Activated T-helper 1 cell treated with anti-CD3 and anti-CD28 coated beads, Interleukin-12 subunit alpha, Interleukin-12 subunit beta, Interleukin-2, Interleukin-4 antibody, amounts not matched to agents 30 ng/mL and 10 ng/mL and 1 ng/mL, durations not matched to agents 14 hours and 24 hours and 36 hours (primary cell): Measurements from ENCODE around the gene GLT1D1. TPM values are rescaled to one million over a fixed set of nuclear protein-coding genes. Genes with fewer than 3 reads are reported as not detected.

Source experiments
- DNase-seq: peaks from one replicate; pipeline ENCODE4 v3.0.0; 2021; ENCODE audit warnings: low spot score
- H3K27ac Mint-ChIP-seq: one replicate; pipeline ENCODE4 v1.8.0; 2021; ENCODE audit warnings: mild to moderate bottlenecking, mixed read lengths
- H3K27me3 Mint-ChIP-seq: one replicate; pipeline ENCODE4 v1.8.0; 2022; ENCODE audit warnings: mild to moderate bottlenecking, moderate library complexity, mixed read lengths; ENCODE audit not compliant: insufficient read depth
- H3K36me3 Mint-ChIP-seq: one replicate; pipeline ENCODE4 v1.8.0; 2021; ENCODE audit warnings: low read depth, mixed read lengths
- H3K4me1 Mint-ChIP-seq: one replicate; pipeline ENCODE4 v1.8.0; 2021; ENCODE audit warnings: low read depth, mixed read lengths
- H3K4me3 Mint-ChIP-seq: one replicate; pipeline ENCODE4 v1.8.0; 2021; ENCODE audit warnings: mild to moderate bottlenecking, moderate library complexity, mixed read lengths
- H3K9me3 Mint-ChIP-seq: one replicate; pipeline ENCODE4 v1.8.0; 2021; ENCODE audit warnings: mixed read lengths
- intact Hi-C: fragments of 100-400 bp; cut with micrococcal nuclease; formaldehyde crosslinking; loops from one replicate; pipeline ENCODE4 v1.15.1; 2024
- total RNA-seq: library from RNA; stranded (reverse); gene quantifications from 2 replicates; pipeline ENCODE4 v1.2.3, GENCODE V29; 2022

The GLT1D1 gene
- total RNA-seq, 1 donor from 2014 or later, result 2.0 TPM

GRCh38 chr12:128947209-128947608 is 93.9 kb downstream of the GLT1D1 start:
- intact Hi-C loops, result no loop called here
- Mint-ChIP-seq H3K27ac (no peak overlapping the region), H3K36me3 (no peaks in the 10 kb centered on the region), H3K4me3 (no peak overlapping the region), H3K4me1 (peaks cover 4% of the 10 kb centered on the region), H3K27me3 (peaks cover 2% of the 10 kb centered on the region), H3K9me3 (no peaks in the 10 kb centered on the region)
- no peak for DNase-seq

GRCh38 chr12:128949086-128949485 is 95.8 kb downstream of the GLT1D1 start:
- no peak overlapping the region for H3K4me3 Mint-ChIP-seq
- peaks cover 4% of the 10 kb centered on the region for H3K4me1 Mint-ChIP-seq
- no peak for DNase-seq
- H3K36me3 Mint-ChIP-seq, result no peaks in the 10 kb centered on the region
- no peaks in the 10 kb centered on the region for H3K9me3 Mint-ChIP-seq
- H3K27me3 Mint-ChIP-seq, result peaks cover 2% of the 10 kb centered on the region
- no peak overlapping the region for H3K27ac Mint-ChIP-seq
- intact Hi-C loops, result no loop called here

DNA sequence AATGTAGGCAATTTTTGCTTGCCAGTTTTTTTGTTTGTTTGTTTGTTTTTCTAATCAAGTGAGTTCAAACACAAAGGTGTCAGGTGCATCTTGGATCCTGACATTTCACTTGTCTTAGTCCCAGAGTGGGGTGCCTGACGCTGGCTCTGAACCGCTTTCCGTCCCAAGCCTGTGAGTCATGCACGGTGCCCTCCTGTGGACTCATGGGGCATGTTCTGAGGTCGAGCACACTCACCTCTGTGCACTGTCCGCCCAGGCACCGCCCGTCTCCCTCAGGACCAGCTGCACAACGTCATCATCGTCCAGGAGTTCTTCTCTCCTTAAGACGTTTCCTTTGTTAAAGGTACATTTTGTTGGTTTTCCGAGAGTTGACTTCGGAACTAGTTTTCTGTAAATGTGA is 98.2 kb downstream of the GLT1D1 start:
- Mint-ChIP-seq H3K4me1 (peaks cover 4% of the 10 kb centered on the region), H3K27me3 (peaks cover 3% of the 10 kb centered on the region), H3K4me3 (no peak overlapping the region), H3K9me3 (no peaks in the 10 kb centered on the region), H3K36me3 (no peaks in the 10 kb centered on the region), H3K27ac (no peak overlapping the region)
- intact Hi-C loops, result no loop called here
- no peak for DNase-seq

DNA sequence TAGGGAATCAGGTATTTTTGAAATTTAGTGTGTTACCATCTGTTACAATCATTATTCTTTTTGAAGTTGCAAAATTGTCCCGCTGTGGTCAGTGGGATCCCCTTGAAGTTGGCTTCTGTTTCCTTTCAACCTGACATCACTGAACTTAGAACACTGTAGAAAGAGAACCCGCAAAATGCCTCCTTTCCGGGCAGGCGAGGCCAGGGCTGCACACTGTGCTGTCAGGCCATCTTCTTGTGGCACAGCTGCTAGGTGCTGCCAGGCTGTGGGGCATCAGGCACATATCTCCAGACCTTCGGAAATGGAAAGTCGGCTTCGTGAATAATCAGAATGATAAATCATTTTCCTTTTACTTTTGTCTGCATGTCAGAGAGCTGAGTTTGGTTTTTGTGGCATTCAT is 103.5 kb downstream of the GLT1D1 start:
- no peak overlapping the region for H3K27ac Mint-ChIP-seq
- H3K9me3 Mint-ChIP-seq, result peaks cover 7% of the 10 kb centered on the region
- H3K36me3 Mint-ChIP-seq, result no peaks in the 10 kb centered on the region
- no peak overlapping the region for H3K4me3 Mint-ChIP-seq
- no peaks in the 10 kb centered on the region for H3K4me1 Mint-ChIP-seq
- no peak for DNase-seq
- peaks cover 7% of the 10 kb centered on the region for H3K27me3 Mint-ChIP-seq
- intact Hi-C loops, result no loop called here

DNA sequence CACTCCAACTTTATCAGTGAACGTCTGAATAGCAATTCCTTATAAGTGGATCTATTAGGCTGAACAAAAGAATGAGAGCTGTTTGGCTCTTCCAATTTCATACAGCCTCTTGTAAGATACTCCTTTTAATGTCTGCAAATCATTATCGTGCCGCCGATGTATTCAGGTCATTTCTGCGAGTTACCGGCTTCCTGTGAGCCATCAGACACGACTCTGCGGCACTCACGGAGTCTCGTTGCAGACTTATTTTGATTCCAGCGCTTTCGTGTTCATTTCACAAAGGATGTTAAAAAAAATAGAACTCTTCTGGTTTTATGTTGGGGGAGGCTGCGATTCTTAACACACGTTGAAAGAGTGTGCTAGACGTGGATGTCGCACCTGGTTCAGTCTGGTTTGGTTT is 106.6 kb downstream of the GLT1D1 start:
- intact Hi-C loops, result no loop called here
- Mint-ChIP-seq H3K36me3 (no peaks in the 10 kb centered on the region), H3K4me1 (no peaks in the 10 kb centered on the region), H3K27ac (no peak overlapping the region), H3K9me3 (peaks cover 7% of the 10 kb centered on the region), H3K4me3 (no peak overlapping the region), H3K27me3 (peaks cover 7% of the 10 kb centered on the region)
- no peak for DNase-seq

- Mint-ChIP-seq H3K27ac (no peak overlapping the region), H3K27me3 (peaks cover 11% of the 10 kb centered on the region), H3K4me3 (no peak overlapping the region), H3K4me1 (no peaks in the 10 kb centered on the region), H3K36me3 (no peaks in the 10 kb centered on the region), H3K9me3 (peaks cover 7% of the 10 kb centered on the region)
- intact Hi-C loops, result no loop called here
- DNase-seq, result no peak
Measured at GRCh38 chr12:128961308-128961902, 108.1 kb downstream of the GLT1D1 start.

GRCh38 chr12:128961957-128962356 is 108.7 kb downstream of the GLT1D1 start:
- no peak overlapping the region for H3K27ac Mint-ChIP-seq
- no peaks in the 10 kb centered on the region for H3K36me3 Mint-ChIP-seq
- peaks cover 7% of the 10 kb centered on the region for H3K9me3 Mint-ChIP-seq
- intact Hi-C loops, result no loop called here
- H3K27me3 Mint-ChIP-seq, result peaks cover 11% of the 10 kb centered on the region
- no peak for DNase-seq
- H3K4me1 Mint-ChIP-seq, result no peaks in the 10 kb centered on the region
- H3K4me3 Mint-ChIP-seq, result no peak overlapping the region

- Mint-ChIP-seq H3K27ac (no peak overlapping the region), H3K36me3 (no peaks in the 10 kb centered on the region), H3K9me3 (peaks cover 3% of the 10 kb centered on the region), H3K4me1 (peaks cover 12% of the 10 kb centered on the region), H3K4me3 (no peak overlapping the region), H3K27me3 (peaks cover 10% of the 10 kb centered on the region)
- no peak for DNase-seq
- intact Hi-C loops, result no loop called here
Measured at GRCh38 chr12:128966203-128966810, 113.0 kb downstream of the GLT1D1 start.

- Mint-ChIP-seq H3K27ac (no peak overlapping the region), H3K4me3 (no peak overlapping the region), H3K27me3 (peaks cover 10% of the 10 kb centered on the region), H3K36me3 (no peaks in the 10 kb centered on the region), H3K4me1 (peaks cover 12% of the 10 kb centered on the region), H3K9me3 (no peaks in the 10 kb centered on the region)
- intact Hi-C loops, result loop anchor here (2.0 kb wide), 1 partner anchor 942 kb away; no protein-coding TSS in a partner anchor
- DNase-seq, result no peak
Measured at GRCh38 chr12:128968668-128969067, 115.4 kb downstream of the GLT1D1 start.

- peaks cover 12% of the 10 kb centered on the region for H3K4me1 Mint-ChIP-seq
- H3K27ac Mint-ChIP-seq, result no peak overlapping the region
- peak overlapping the region; percentile 22 for H3K4me3 Mint-ChIP-seq
- no peak for DNase-seq
- H3K36me3 Mint-ChIP-seq, result no peaks in the 10 kb centered on the region
- intact Hi-C loops, result loop anchor here (2.0 kb wide), 1 partner anchor 941 kb away; no protein-coding TSS in a partner anchor
- H3K27me3 Mint-ChIP-seq, result peaks cover 10% of the 10 kb centered on the region
- H3K9me3 Mint-ChIP-seq, result no peaks in the 10 kb centered on the region
Measured at GRCh38 chr12:128969480-128970055, 116.3 kb downstream of the GLT1D1 start.

- no peak overlapping the region for H3K27ac Mint-ChIP-seq
Measured at GRCh38 chr12:128970110-128970509, 116.8 kb downstream of the GLT1D1 start.

GRCh38 chr12:128970941-128971340 is 117.7 kb downstream of the GLT1D1 start:
- Mint-ChIP-seq H3K4me3 (no peak overlapping the region), H3K9me3 (no peaks in the 10 kb centered on the region), H3K4me1 (peaks cover 12% of the 10 kb centered on the region), H3K36me3 (no peaks in the 10 kb centered on the region), H3K27ac (no peak overlapping the region), H3K27me3 (peaks cover 7% of the 10 kb centered on the region)
- intact Hi-C loops, result no loop called here
- no peak for DNase-seq

More at GRCh38 chr12:128970110-128970509, 116.8 kb downstream of the GLT1D1 start:
- Mint-ChIP-seq H3K4me3 (no peak overlapping the region), H3K36me3 (no peaks in the 10 kb centered on the region), H3K27me3 (peaks cover 10% of the 10 kb centered on the region), H3K4me1 (peaks cover 12% of the 10 kb centered on the region), H3K9me3 (no peaks in the 10 kb centered on the region)
- intact Hi-C loops, result no loop called here
- DNase-seq, result no peak

DNA sequence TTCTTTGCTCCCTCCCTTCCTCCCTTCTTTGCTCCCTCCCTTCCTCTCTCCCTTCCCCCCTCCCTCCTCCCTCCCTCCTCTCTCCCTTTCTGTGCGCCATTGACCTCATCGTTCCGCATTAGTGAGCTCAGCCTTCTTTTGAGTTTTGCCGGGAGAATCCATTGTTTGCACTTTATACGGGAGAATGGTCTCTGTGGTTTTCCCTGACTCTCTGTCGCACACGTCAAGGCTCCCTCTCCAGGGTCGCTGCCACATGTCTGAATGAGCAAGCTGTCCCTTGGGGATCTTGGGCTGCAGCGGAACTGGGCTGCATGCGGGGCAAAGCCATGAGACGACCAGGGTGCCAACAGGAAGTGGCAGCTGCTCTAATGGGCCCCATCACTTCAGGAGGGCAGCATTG is 118.5 kb downstream of the GLT1D1 start:
- H3K27ac Mint-ChIP-seq, result no peak overlapping the region
- no peak overlapping the region for H3K4me3 Mint-ChIP-seq
- H3K27me3 Mint-ChIP-seq, result peaks cover 4% of the 10 kb centered on the region
- no peaks in the 10 kb centered on the region for H3K9me3 Mint-ChIP-seq
- DNase-seq, result no peak
- H3K4me1 Mint-ChIP-seq, result peaks cover 12% of the 10 kb centered on the region
- intact Hi-C loops, result no loop called here
- H3K36me3 Mint-ChIP-seq, result no peaks in the 10 kb centered on the region
